Right lobe of liver (tissue), 4 donors: ENCODE data around the gene RBMS3.

Experiments used
- CTCF ChIP-seq, 4 donors: fragments of 200-600 bp in 3 of 4; fragments of 450-650 bp in 1 of 4; IDR thresholded peaks; one replicate each; pipeline versions ENCODE4 v1.5.1 to v1.8.0; 2016 to 2022; ENCODE audit warnings: antibody characterized with exemption in 4 of 4, mild to moderate bottlenecking in 2 of 4
- POLR2A ChIP-seq: fragments of 450-650 bp; IDR thresholded peaks from one replicate; pipeline ENCODE4 v1.6.1; 2017; ENCODE audit warnings: antibody characterized with exemption, mild to moderate bottlenecking
- donor health status: DM: no; HTN: no; CAD: no.
- donor health status: DM: no; HTN: no; CAD: no.
- donor health status: DM: no; HTN: yes; CAD: no.

GRCh38 chr3:29581311-29581710 is 300.4 kb downstream of the RBMS3 start:
- TF ChIP-seq CTCF (IDR thresholded peaks at IDR 0.05): no peak
- no peak for TF ChIP-seq POLR2A
